Measurements from ENCODE around the gene OGT.
"Not testable (repeated sequence)": the region's sequence is repeated elsewhere in the genome, so short reads cannot be mapped to it uniquely, and the experiment has no call there.

OGT gene

DNA sequence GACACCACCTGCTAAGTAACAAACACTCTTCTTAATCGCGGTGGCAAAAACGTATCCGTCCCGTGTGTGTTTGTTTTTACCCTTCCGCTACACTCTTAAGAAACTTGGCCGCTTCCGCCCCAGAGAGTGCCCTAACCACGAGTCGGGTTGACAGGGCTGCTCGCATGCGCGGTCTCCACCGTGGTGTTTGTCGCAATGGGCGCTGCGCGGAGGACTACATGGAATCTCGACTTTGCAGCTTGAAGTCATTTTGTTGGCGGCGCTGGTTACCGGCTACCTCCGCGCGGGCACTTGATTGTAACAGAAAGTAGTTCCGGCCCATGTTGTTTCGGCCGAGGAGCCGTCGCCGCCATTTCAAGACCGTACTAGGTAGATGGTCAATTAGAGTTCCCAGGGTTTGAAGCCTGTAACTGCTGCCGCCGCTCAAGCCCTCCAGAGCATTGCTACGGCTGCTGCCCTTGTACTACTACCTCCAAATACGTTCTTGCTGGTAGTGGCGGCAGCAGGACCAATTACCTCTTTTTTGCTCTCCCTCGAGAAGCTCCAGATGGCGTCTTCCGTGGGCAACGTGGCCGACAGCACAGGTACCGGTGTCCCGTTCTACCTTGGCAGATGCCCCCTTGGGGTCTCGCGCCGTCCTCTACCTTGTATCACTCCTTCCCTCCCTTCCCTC lies at the start of gene OGT:
TSS of gene OGT (plus strand) at position 352 of the 673 bp plus-strand sequence. CDS start at position 548, 196 bp downstream.
- H3K4me3 ChIP-seq (ENCODE audit: low read depth, low read length): peak within 1 kb of the TSS; percentile 85
- DNase-seq (ENCODE audit: low read depth): peak; percentile 94

DNA sequence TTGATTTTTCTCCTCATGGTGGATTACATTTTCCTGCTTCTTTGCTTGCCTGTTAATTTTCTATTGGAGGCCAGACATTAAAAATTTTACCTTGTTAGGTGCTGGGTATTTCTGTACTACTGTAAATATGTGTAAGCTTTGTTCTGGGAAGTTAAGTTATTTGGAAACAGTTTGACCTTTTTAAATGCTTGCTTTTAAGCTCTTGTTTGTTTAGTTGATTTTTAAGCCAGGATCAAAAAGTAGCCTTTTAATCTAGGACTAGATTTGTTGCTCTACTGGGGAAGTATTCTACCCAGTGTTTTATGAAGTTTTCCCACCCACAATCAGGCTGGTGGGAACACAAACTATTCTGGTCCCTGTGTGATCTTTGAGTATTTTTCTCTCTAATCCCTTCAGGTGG lies 45.1 kb upstream of the OGT start:
- H3K4me3 ChIP-seq (ENCODE audit: low read depth, low read length): no peak overlapping the region
- DNase-seq (ENCODE audit: low read depth): no peak

DNA sequence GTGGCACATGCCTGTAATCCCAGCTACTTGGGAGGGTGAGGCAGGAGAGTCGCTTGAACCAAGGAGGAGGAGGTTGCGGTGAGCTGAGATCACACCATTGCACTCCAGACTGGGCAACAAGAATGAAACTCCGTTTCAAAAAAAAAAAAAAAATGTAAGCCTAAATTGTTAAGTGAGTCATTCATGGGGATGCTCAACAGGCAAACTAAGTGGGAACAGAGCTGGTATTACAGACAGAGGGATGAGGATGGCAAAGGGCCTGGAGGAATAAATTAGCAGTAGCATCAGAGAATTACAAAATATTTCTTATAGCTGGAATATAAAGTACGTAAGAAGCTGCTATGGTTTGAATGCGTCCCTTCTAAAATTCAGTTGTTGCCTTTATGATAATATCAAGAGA lies 43.4 kb upstream of the OGT start:
- H3K4me3 ChIP-seq (ENCODE audit: low read depth, low read length): no peak overlapping the region
- no peak for DNase-seq (ENCODE audit: low read depth)

DNA sequence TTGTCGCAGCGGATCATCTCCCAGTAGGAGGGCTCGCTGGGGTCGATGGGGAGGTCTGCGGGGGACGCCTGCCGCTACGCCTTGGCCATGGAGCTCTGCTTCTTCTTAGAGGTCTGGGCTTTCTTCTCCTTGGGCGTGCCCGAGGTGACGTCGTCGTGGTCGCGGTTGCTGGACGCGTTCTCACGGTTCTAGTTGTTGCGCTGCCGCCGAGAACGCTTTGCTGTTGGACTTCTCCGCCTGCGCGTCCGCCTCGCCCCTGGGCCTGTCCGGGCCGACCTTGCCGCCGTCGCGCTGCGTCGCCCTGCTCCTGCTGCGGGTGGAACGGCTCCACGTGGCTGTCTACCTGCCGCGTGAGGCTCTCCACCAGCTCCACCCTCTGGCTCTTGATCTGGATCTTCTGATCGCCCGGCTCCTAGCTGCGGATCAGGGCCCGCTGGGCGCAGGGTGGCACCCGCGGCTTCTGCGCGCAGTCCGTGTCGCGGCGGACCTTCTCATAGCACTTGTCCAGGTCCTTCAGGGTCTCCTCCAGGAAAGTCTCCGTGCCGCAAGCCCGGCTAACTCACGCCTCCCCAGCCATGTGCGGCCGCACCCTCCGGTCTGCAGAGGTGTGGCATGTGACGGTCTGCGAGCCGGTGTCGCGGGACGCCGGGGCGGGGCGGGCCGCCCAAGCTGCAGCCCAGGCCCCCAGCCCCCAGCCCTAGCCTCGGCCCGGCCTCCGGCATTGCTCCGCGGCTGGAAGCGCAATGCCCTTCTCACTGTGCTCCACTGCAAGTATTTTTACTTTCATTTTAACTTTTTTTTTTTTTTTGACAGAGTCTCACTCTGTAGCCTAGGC lies 40.5 kb upstream of the OGT start:
- DNase-seq (ENCODE audit: low read depth): no peak
- peak overlapping the region; percentile 50 for H3K4me3 ChIP-seq (ENCODE audit: low read depth, low read length)

DNA sequence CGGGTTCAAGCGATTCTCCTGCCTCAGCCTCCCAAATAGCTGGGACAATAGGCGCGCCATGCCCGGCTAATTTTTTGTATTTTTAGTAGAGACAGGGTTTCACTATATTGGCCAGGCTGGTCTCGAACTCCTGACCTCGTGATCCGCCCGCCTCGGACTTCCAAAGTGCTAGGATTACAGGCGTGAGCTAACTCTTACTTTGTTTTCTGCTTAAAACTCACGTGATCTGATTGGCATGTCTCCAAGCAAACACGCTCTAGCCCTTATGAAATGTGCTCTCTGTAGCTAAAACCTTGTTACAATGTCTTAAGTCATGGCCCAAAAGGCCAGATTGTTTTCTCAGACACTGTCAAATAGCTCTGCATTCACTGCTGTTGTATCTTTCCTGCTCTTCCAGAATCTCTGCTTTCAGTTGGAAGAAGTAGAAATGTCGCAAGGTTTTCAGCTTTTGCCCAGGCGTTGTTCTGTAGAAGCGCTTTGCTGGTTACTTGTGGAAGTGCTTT lies 39.7 kb upstream of the OGT start:
- DNase-seq (ENCODE audit: low read depth): no peak
- H3K4me3 ChIP-seq (ENCODE audit: low read depth, low read length): peak overlapping the region; percentile 50

DNA sequence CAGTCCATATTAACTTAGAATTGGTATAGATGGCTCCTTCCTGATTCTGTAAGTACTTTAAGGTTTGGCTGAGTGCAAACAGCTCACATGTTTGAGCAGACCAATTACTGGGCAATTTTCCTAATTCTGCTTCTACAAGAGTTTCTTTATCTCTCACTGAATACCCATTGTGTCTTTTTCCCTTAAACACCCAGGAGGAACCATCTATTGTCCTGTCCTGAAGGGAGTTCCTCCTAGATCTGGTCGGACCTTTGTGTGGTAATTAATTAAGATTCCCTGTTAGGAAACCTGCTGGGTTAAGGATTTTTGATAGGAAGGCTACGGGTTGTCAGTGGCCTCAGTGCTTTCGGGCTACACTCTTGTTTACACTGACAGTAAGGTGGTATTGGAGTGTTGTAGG lies 36.9 kb upstream of the OGT start:
- not testable (repeated sequence) for DNase-seq (ENCODE audit: low read depth); H3K4me3 ChIP-seq (ENCODE audit: low read depth, low read length)

DNA sequence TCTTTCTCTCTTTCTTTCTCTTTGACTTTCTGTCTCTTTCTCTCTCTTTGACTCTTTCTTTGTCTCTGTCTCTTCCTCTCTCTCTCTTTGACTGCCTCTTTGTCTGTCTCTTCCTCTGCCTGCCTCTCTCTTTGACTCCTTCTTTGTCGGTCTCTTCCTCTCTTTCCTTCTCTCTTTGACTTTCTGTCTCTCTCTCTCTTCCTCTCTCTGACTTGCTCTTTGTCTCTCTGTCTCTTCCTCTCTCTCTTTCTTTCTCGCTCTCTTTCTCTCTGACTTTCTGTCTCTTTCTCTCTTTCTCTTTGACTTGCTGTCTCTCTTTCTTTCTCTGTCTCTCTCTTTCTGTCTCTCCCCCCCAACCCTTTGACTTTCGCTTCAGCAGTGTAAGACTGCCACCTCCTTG lies 36.4 kb upstream of the OGT start:
- DNase-seq (ENCODE audit: low read depth): no peak
- no peak overlapping the region for H3K4me3 ChIP-seq (ENCODE audit: low read depth, low read length)

DNA sequence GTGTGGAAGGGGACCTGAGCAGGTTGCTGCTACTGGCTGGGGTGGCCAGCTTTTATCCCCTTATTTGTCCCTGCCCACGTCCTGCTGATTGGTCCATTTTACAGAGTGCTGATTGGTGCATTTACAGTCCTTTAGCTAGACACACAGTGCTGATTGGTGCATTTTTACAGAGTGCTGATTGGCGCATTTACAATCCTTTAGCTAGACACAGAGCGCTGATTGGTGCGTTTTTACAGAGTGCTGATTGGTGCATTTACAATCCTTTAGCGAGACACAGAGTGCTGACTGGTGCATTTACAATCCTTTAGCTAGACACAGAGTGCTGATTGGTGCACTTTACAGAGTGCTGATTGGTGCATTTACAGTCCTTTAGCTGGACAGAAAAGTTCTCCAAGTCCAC lies 30.8 kb upstream of the OGT start:
- not testable (repeated sequence) for DNase-seq (ENCODE audit: low read depth); H3K4me3 ChIP-seq (ENCODE audit: low read depth, low read length)

DNA sequence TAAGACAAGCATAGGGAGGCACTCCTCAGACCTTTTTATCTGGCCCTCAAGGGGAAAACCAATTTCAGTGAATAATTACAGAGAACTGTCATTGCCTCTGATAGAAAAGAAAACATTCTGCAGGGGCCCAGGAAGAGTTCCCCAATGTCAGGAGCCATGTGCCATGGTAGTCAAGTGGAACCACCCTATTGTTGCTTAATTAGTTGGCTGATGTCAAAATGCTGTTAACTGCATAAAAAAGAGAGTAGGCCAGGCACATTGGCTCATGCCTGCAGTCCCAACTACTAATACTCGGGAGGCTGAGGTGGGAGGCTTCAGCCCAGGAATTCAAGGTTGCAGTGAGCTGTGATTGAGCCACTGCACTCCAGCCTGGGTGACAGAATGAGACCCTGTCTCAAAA lies 28.6 kb upstream of the OGT start:
- H3K4me3 ChIP-seq (ENCODE audit: low read depth, low read length): no peak overlapping the region
- DNase-seq (ENCODE audit: low read depth): no peak

DNA sequence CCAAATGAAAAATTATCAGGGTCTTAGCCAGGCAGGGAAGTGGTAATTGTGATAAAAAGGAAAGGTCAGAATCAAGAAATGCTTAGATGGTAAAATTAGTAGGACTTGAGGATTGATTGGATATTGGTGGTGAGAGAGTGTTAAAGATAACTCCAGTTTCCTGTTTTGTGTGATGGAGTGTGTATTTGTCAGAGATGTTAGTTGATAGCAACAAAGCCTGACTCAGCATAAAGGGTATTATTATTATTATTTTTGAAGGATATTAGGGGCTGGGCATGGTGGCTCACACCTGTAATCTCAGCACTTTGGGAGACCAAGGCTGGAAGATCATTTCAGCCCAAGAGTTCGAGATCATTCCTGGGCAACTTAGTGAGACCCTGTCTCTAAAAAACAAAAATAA lies 23.6 kb upstream of the OGT start:
- DNase-seq (ENCODE audit: low read depth): no peak
- H3K4me3 ChIP-seq (ENCODE audit: low read depth, low read length): no peak overlapping the region

DNA sequence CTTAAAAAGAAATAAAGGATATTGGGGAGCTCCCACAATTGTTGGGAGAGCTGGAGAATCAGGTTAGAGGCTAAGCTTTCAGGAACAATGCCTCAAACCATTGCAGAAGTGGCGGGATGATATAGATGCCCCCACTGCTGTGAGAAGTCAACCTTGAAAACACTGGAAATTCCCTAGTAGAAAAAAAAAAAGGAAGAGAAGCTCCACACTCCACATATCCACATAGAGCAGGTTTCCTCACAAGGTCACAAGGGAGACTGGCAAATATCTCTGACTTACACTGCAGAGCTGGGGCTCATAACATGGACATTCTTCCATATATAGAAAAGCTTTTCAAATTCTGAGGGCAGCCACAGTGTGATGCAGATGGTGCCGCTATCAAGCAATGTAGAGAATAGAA lies 22.7 kb upstream of the OGT start:
- DNase-seq (ENCODE audit: low read depth): no peak
- H3K4me3 ChIP-seq (ENCODE audit: low read depth, low read length): no peak overlapping the region

DNA sequence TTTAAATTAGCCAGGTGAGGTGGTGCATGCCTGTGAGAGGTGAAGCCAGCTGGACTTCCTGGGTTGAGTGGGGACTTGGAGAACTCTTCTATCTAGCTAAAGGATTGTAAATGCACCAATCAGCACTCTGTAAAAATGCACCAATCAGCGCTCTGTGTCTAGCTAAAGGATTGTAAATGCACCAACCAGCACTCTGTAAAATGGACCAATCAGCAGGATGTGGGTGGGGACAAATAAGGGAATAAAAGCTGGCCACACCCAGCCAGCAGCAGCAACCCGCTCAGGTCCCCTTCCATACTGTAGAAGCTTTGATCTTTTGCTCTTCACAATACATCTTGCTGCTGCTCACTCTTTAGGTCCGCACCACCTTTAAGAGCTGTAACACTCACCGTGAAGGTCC lies 19.2 kb upstream of the OGT start:
- H3K4me3 ChIP-seq (ENCODE audit: low read depth, low read length); DNase-seq (ENCODE audit: low read depth): not testable (repeated sequence)

DNA sequence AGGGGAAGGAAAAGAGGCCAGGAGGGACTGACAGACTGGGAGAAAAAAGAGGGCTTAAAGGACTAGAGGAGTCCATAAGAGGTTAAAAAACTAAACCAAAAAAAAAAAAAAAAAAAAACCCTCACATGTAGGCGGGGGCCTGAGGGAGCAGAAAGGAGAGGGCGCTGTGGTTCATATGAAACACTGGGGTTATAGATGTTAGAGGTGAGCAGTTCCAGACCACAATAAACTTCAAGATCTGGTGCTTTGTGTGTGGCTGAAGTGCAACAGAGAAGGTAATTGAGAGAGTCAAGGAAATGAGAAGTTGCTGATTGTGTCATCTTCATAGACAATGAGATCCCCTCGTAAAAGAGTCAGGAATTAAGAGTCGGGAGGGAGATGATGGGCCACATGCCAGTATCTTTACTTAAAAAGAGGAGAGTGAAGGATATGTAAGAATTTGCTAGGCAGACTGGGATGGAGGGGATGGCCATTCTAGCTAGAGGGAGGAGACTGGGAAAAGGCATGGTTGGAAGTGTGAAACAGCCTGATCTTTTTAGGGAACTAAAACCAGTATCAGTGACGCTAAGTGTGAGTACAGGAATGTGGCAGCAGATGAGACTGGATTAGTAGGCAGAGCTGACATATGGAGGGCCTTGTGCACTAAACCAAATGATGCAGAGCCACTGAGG lies 18.4 kb upstream of the OGT start:
- no peak overlapping the region for H3K4me3 ChIP-seq (ENCODE audit: low read depth, low read length)
- DNase-seq (ENCODE audit: low read depth): no peak

DNA sequence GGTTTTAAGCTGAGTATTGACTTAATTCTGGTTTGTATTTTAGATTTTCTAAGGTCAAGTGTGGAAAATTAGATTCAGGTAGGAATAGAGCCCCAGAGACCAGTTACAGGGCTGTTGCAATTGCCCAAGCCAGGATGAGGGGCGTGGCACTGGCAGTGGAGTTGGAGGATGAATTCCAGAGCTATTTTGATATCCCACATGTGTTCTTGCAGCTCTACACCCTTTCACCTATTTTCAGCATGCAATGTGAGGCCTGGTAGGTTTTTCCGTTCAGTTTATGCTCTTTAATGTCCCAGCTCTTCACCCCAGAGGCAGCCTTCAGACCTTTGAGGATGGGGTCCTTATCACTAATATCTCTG lies 17.9 kb upstream of the OGT start:
- DNase-seq (ENCODE audit: low read depth): no peak
- H3K4me3 ChIP-seq (ENCODE audit: low read depth, low read length): no peak overlapping the region

DNA sequence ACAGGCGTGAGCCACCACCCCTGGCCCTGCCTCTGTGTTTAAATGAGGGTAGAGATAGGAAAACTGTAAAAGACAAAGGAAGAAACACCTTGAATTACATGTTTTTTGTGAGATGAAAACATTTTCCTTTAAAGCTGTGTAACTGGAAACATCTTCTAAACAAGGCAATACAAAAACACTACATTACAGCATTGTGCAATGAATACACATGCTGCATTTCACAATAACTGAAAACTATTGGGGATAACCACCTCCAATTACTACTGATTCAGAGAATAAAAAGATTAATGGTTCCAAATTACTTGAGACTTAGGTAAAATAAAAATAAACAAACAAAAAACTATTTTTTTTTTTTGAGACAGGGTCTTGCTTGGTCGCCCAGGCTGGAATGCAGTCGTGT lies 7.6 kb upstream of the OGT start:
- no peak for DNase-seq (ENCODE audit: low read depth)
- no peak overlapping the region for H3K4me3 ChIP-seq (ENCODE audit: low read depth, low read length)

DNA sequence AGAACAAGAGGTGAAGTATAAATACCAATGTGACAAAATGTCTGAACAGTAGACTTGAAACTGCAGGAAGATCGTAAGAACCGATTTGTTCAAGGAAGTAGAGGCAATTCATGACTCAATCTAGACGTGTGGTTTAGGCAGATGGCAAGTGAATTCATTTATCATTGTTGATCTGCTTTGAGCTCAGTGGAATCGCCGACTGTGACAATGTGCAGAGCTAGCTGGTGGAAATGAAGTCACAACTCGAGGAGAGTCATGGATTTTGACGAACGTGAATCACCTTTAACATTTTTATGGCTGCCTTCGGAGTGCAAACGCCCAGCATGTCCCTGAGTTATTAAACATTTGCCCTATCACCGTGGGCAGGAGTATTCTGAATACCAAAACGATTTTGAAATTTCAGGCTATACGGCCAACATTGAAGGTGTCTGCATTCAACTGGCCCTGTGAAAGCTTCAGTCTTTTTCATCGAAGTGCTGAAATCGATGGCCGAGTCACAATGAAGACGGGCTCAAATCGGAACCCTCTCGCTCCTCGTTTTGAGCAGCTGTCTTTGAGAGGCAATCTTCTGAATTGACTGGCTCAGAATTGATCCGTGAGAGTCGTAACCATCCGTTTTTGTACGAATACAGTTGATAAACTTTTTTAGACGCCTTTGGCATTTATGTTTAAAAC lies 689 bp upstream of the OGT start:
- H3K4me3 ChIP-seq (ENCODE audit: low read depth, low read length): peak overlapping the region; percentile 85
- DNase-seq (ENCODE audit: low read depth): peak; percentile 22

DNA sequence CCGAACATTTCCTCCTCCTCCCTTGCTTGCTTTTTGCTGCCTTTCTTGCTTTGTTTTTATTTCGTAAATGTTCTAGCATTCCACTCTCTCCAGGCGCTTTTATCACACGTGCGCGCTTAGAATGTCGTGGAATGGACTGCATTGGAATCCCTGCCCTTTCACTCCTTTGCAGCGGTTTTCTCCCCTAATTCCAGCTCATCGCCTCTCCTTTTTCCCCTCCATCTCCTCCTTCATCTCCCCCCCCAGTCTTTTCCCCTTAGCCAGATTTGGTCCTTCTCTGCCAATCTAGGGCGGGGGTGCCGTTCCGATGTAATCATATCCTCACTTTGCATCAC lies 579 bp downstream of the OGT start:
- DNase-seq (ENCODE audit: low read depth): no peak
- H3K4me3 ChIP-seq (ENCODE audit: low read depth, low read length): peak overlapping the region; percentile 85

DNA sequence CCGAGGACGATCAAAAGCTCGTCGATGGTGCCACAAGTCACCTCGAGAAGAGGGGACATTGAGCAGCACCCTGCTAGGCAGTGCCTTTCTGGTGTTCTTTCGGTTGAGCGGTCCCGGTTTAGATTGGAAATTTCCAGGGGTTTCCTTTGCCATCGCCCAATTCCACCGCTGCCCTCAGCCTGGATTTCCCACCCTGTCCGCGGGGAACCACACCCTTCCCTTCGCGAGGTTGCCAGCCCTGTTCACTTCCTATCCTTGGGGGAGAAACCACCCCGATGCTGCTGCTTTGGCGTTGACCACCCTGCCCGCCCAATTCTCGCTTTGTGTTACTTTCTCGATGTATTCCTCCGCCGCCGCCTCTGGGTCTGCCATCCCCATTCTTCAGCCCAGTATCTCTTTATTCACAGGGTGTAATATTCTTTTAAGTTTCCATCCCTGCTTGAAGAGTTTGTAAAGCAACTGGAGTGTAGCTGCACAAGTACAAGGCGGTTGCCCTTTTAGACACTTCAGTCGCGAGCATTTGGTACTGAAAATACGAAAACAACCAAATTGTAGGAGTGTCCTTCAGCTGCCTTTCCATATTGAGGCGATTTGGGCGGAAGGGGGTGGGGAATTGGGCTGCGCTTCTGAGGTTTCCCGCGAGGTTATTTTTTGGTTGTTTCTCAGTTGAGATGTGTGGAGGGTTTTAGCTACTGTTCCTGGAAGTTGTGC lies 1.1 kb downstream of the OGT start:
- peak overlapping the region; percentile 85 for H3K4me3 ChIP-seq (ENCODE audit: low read depth, low read length)
- DNase-seq (ENCODE audit: low read depth): no peak

DNA sequence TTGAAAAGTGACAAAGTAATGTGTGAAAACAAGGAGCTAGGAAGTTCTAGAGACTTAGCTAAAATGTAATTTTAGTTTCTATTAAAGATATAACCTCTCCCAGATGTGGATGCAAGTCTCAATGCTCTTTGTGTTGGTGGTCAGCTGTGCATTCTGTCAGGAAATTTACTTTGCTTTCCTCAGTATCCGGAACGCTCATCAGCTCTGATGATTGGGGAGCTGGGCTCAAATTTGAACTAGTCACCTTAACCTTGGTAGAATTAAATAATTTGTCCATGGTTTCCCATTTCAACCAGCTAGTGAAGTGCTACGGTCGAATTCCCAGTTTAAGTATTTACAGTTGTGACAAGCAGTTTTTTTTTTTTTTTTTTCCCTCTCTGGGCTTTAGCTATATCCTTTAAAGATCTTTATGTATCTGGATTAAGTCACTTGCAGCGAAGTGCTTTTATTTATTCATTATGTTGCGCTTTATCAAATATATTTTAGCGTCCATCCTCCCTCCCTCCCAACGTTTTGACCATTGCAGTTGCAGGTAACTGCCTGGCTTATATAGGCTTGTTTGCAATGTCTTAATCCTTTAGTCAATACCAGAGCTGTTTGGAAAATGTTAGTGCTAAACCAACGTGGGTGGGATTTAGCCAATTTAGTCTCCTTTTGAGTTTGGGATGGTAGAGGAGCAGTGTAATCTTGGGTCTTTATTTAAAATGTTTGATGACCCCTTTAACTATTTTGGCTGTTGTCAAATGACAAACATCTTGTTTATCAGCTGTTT lies 2.1 kb downstream of the OGT start:
- peak overlapping the region; percentile 85 for H3K4me3 ChIP-seq (ENCODE audit: low read depth, low read length)
- no peak for DNase-seq (ENCODE audit: low read depth)
